H1 (cell line): Measurements from ENCODE around the gene KRTAP12-4. TPM values are rescaled to one million over a fixed set of nuclear protein-coding genes. Genes with fewer than 3 reads are reported as not detected.

Experiments used
- BCL11A ChIP-seq, 2 experiments: IDR thresholded peaks; one replicate each; pipeline ENCODE4 v1.6.1; 2011; ENCODE audit warnings: low read depth in 2 of 2, low read length in 2 of 2, mild to moderate bottlenecking in 2 of 2
- CHD1 ChIP-seq: IDR thresholded peaks from 2 replicates; pipeline ENCODE4 v1.6.1; 2012; ENCODE audit warnings: low read depth, low read length, improper control_type of control experiment
- HDAC6 ChIP-seq: IDR thresholded peaks from one replicate; pipeline ENCODE4 v1.7.1; 2012; ENCODE audit warnings: low read depth, mild to moderate bottlenecking, inconsistent platforms, low read length, moderate library complexity
- SIN3A ChIP-seq, 2 experiments: IDR thresholded peaks in 1 of 2; conservative IDR thresholded peaks in 1 of 2; 2 replicates each; pipeline ENCODE4 v1.6.1; 2011 to 2012; ENCODE audit warnings: low read length in 2 of 2, improper control_type of control experiment in 1 of 2, low read depth in 1 of 2, mild to moderate bottlenecking in 1 of 2
- TAF1 ChIP-seq: IDR thresholded peaks from 2 replicates; pipeline ENCODE4 v1.6.1; 2011; ENCODE audit warnings: mild to moderate bottlenecking, low read depth, low read length
- polyA plus RNA-seq, 7 experiments: library from polyadenylated mRNA; depleted of rRNA in 3 of 7; stranded (reverse) in 5 of 7; unstranded in 2 of 7; fragments of >200 nt in 5 of 7; fragments of 200-250 nt in 2 of 7; gene quantifications; 1 replicate in 5 of 7; 2 replicates in 1 of 7; 4 replicates in 1 of 7; pipeline versions ENCODE4 v1.2.1 to v1.2.3, GENCODE V29; 2011 to 2013; ENCODE audit warnings: missing spikeins in 2 of 7, mixed read lengths in 2 of 7
- total RNA-seq: library from RNA; stranded (reverse); fragmentation: NEBNext Ultra II Directional; extraction: Animal tissue kit (Norgen Biotek cat#: 25700); gene quantifications from 2 replicates; pipeline ENCODE4 v1.2.1, GENCODE V29; 2021
- TF ChIP-seq, protein P1 (sequence below): fragments of 300-600 bp; sonication (generic); IDR thresholded peaks from 2 replicates; pipeline ENCODE4 v1.7.1; 2012; ENCODE audit warnings: low read length, moderate library complexity, mild to moderate bottlenecking, inconsistent platforms; ENCODE audit not compliant: insufficient replicate concordance

KRTAP12-4 gene
- total and polyA plus RNA-seq, 2 of the 8 experiments (the other 6 are each of a cell fraction or from before 2014, with no cell fraction given): not detected

- TF ChIP-seq BCL11A (IDR thresholded peaks at IDR 0.05; ENCODE audit: low read depth in 2 of 2, low read length in 2 of 2) (no peak), HDAC6 (no peak), CHD1 (no peak), TAF1 (no peak), SIN3A (conservative IDR thresholded peaks at IDR 0.05 in 1 of 2, IDR thresholded peaks at IDR 0.05 in 1 of 2; ENCODE audit: low read depth in 1 of 2, low read length in 2 of 2) (no peak)
- TF ChIP-seq, protein P1, sequence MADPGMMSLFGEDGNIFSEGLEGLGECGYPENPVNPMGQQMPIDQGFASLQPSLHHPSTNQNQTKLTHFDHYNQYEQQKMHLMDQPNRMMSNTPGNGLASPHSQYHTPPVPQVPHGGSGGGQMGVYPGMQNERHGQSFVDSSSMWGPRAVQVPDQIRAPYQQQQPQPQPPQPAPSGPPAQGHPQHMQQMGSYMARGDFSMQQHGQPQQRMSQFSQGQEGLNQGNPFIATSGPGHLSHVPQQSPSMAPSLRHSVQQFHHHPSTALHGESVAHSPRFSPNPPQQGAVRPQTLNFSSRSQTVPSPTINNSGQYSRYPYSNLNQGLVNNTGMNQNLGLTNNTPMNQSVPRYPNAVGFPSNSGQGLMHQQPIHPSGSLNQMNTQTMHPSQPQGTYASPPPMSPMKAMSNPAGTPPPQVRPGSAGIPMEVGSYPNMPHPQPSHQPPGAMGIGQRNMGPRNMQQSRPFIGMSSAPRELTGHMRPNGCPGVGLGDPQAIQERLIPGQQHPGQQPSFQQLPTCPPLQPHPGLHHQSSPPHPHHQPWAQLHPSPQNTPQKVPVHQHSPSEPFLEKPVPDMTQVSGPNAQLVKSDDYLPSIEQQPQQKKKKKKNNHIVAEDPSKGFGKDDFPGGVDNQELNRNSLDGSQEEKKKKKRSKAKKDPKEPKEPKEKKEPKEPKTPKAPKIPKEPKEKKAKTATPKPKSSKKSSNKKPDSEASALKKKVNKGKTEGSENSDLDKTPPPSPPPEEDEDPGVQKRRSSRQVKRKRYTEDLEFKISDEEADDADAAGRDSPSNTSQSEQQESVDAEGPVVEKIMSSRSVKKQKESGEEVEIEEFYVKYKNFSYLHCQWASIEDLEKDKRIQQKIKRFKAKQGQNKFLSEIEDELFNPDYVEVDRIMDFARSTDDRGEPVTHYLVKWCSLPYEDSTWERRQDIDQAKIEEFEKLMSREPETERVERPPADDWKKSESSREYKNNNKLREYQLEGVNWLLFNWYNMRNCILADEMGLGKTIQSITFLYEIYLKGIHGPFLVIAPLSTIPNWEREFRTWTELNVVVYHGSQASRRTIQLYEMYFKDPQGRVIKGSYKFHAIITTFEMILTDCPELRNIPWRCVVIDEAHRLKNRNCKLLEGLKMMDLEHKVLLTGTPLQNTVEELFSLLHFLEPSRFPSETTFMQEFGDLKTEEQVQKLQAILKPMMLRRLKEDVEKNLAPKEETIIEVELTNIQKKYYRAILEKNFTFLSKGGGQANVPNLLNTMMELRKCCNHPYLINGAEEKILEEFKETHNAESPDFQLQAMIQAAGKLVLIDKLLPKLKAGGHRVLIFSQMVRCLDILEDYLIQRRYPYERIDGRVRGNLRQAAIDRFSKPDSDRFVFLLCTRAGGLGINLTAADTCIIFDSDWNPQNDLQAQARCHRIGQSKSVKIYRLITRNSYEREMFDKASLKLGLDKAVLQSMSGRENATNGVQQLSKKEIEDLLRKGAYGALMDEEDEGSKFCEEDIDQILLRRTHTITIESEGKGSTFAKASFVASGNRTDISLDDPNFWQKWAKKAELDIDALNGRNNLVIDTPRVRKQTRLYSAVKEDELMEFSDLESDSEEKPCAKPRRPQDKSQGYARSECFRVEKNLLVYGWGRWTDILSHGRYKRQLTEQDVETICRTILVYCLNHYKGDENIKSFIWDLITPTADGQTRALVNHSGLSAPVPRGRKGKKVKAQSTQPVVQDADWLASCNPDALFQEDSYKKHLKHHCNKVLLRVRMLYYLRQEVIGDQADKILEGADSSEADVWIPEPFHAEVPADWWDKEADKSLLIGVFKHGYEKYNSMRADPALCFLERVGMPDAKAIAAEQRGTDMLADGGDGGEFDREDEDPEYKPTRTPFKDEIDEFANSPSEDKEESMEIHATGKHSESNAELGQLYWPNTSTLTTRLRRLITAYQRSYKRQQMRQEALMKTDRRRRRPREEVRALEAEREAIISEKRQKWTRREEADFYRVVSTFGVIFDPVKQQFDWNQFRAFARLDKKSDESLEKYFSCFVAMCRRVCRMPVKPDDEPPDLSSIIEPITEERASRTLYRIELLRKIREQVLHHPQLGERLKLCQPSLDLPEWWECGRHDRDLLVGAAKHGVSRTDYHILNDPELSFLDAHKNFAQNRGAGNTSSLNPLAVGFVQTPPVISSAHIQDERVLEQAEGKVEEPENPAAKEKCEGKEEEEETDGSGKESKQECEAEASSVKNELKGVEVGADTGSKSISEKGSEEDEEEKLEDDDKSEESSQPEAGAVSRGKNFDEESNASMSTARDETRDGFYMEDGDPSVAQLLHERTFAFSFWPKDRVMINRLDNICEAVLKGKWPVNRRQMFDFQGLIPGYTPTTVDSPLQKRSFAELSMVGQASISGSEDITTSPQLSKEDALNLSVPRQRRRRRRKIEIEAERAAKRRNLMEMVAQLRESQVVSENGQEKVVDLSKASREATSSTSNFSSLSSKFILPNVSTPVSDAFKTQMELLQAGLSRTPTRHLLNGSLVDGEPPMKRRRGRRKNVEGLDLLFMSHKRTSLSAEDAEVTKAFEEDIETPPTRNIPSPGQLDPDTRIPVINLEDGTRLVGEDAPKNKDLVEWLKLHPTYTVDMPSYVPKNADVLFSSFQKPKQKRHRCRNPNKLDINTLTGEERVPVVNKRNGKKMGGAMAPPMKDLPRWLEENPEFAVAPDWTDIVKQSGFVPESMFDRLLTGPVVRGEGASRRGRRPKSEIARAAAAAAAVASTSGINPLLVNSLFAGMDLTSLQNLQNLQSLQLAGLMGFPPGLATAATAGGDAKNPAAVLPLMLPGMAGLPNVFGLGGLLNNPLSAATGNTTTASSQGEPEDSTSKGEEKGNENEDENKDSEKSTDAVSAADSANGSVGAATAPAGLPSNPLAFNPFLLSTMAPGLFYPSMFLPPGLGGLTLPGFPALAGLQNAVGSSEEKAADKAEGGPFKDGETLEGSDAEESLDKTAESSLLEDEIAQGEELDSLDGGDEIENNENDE: no peak
Observed at GRCh38 chr21:44647222-44647552, 7.3 kb downstream of the KRTAP12-4 start (continued).
